Body of pancreas (tissue), 4 donors: ENCODE results near the gene DNAH7. TPM values are rescaled to one million over a fixed set of nuclear protein-coding genes. Genes with fewer than 3 reads are reported as not detected.

ENCODE experiments used
- ATAC-seq: fragments of 150-250 bp; one replicate; pipeline ENCODE4 v1.9.1; 2016
- DNase-seq, 4 donors: peaks; one replicate each; pipeline ENCODE4 v3.0.0-alpha.2; 2019
- H3K27ac ChIP-seq, 4 donors: fragments of 200-600 bp; sonication (generic); 1 replicate in 3 of 4; 2 replicates in 1 of 4; pipeline versions ENCODE4 v1.5.1 to v1.6.1; 2016 to 2019; ENCODE audit warnings: mild to moderate bottlenecking in 1 of 4, mixed read lengths in 1 of 4, moderate library complexity in 1 of 4
- H3K27me3 ChIP-seq, 2 donors: fragments of 200-600 bp; sonication (generic); one replicate each; pipeline ENCODE4 v1.6.0; 2016; ENCODE audit warnings: mild to moderate bottlenecking in 1 of 2
- H3K36me3 ChIP-seq, 2 donors: fragments of 200-600 bp; sonication (generic); replicated peaks in 1 of 2; 2 replicates each; pipeline ENCODE4 v1.5.1; 2016; ENCODE audit warnings: low read depth in 2 of 2; ENCODE audit not compliant: insufficient read depth in 1 of 2
- H3K4me1 ChIP-seq: fragments of 200-600 bp; sonication (generic); one replicate; pipeline ENCODE4 v1.6.0; 2016
- H3K4me3 ChIP-seq, 2 donors: fragments of 200-600 bp; sonication (generic); 1 replicate in 1 of 2; 2 replicates in 1 of 2; pipeline ENCODE4 v1.5.1; 2016 to 2019
- H3K9me3 ChIP-seq, 3 donors: fragments of 200-600 bp; sonication (generic); 1 replicate in 2 of 3; 2 replicates in 1 of 3; pipeline ENCODE4 v1.5.1; 2016
- POLR2A ChIP-seq, 3 donors: fragments of 450-650 bp; IDR thresholded peaks; one replicate each; pipeline ENCODE4 v1.6.1; 2016; ENCODE audit warnings: antibody characterized with exemption in 3 of 3, mild to moderate bottlenecking in 2 of 3
- WGBS, 2 donors: methylation state at CpG; one replicate each; pipeline ENCODE4 v1.1.5; 2017; 5-methylcytosine and 5-hydroxymethylcytosine counted together
- intact Hi-C: fragments of 100-400 bp; cut with DNase I; formaldehyde crosslinking; loops from one replicate; pipeline ENCODE4 v1.15.1; 2023
- total RNA-seq, 2 donors: library from RNA; depleted of rRNA; stranded (reverse); fragments of >200 nt; gene quantifications; one replicate each; pipeline ENCODE4 v1.1.0, GENCODE V29; 2016
- TF ChIP-seq, protein P1 (sequence below), 7 experiments: fragments of 450-650 bp in 4 of 7; fragments of 200-600 bp in 3 of 7; sonication (generic) in 3 of 7; IDR thresholded peaks; one replicate each; pipeline ENCODE4 v1.5.1; 2016 to 2019; ENCODE audit warnings: antibody characterized with exemption in 7 of 7

DNAH7 gene
- total RNA-seq, 2 donors from 2014 or later, result 7.8 to 11.2 TPM

DNA sequence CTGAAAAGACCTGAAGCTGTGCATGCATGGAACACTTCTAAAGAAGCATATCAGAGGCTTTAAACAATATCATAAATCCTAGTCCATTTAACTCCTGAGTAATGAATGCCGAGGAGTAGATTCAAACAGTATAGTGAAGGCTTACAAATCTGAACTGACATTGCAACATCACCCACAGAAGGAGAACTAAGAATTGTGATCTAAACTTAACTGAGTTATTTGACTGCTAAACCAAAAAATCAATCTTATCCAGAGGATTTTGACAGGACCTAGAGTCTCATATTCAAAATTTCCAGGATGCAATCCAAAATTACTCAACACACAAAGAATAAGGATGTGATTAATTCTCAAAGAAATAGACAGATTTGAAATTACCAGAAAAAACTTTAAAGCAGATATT, 230.6 kb downstream of the DNAH7 start:
- no peak overlapping the region for H3K27ac ChIP-seq
- H3K4me1 ChIP-seq, result no peaks in the 10 kb centered on the region
- intact Hi-C loops, result no loop called here
- no peaks in the 10 kb centered on the region for H3K27me3 ChIP-seq
- 65 to 75% methylated on average over 1 of the region's 1 CpG for WGBS, 2 donors
- DNase-seq (no peak), ATAC-seq (no peak)
- H3K36me3 ChIP-seq, result no peaks in the 10 kb centered on the region
- no peaks in the 10 kb centered on the region for H3K9me3 ChIP-seq
- TF ChIP-seq POLR2A (IDR thresholded peaks at IDR 0.05), result no peak
- TF ChIP-seq, protein P1, sequence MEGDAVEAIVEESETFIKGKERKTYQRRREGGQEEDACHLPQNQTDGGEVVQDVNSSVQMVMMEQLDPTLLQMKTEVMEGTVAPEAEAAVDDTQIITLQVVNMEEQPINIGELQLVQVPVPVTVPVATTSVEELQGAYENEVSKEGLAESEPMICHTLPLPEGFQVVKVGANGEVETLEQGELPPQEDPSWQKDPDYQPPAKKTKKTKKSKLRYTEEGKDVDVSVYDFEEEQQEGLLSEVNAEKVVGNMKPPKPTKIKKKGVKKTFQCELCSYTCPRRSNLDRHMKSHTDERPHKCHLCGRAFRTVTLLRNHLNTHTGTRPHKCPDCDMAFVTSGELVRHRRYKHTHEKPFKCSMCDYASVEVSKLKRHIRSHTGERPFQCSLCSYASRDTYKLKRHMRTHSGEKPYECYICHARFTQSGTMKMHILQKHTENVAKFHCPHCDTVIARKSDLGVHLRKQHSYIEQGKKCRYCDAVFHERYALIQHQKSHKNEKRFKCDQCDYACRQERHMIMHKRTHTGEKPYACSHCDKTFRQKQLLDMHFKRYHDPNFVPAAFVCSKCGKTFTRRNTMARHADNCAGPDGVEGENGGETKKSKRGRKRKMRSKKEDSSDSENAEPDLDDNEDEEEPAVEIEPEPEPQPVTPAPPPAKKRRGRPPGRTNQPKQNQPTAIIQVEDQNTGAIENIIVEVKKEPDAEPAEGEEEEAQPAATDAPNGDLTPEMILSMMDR (IDR thresholded peaks at IDR 0.05), result no peak
- H3K4me3 ChIP-seq, result no peak overlapping the region

DNA sequence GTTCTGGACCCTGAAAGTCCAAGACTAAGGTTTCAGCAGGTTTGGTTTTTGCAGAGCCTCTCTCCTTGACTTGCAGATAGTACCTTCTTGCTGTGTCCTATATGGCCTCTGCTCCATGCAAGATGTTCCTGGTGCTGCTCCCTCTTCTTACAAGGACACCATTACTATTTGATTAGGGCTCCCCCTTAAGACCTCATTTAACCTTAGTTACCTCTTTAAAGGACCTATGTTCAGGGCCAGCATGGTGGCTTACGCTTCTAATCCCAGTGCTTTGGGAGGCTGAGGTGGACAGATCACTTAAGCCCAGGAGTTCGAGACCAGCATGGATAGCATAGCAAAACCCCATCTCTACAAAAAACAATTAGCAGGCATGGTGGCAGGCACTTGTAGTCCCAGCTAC, 232.6 kb downstream of the DNAH7 start:
- 89 to 94% methylated on average over 2 of the region's 2 CpGs for WGBS, 2 donors
- Histone ChIP-seq H3K9me3 (no peaks in the 10 kb centered on the region), H3K27ac (no peak overlapping the region), H3K4me3 (no peak overlapping the region), H3K27me3 (no peaks in the 10 kb centered on the region), H3K4me1 (no peaks in the 10 kb centered on the region), H3K36me3 (no peaks in the 10 kb centered on the region)
- ATAC-seq, result no peak
- DNase-seq, result no peak
- intact Hi-C loops, result no loop called here
- TF ChIP-seq POLR2A (IDR thresholded peaks at IDR 0.05), result no peak
- TF ChIP-seq, protein P1 (IDR thresholded peaks at IDR 0.05), result no peak

DNA sequence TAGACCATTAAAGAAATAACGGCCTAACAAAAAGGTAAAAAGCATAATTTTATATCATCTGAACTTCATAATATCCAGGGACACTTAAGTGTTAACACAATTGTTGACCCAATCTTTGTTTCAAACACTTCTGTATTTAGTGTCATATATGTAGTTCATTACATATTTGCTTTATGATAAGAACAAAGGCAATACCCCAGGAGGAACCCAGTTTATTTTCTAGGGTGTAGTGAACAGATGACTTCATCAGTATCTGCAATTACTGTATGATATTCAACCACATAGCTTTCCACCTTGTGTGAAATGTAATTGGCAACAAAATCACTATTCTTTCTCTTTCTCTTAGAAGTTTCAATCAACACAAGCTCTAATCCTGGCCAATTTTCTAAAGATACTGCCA, 233.8 kb downstream of the DNAH7 start:
- Histone ChIP-seq H3K27ac (no peak overlapping the region), H3K9me3 (no peaks in the 10 kb centered on the region), H3K27me3 (no peaks in the 10 kb centered on the region), H3K4me3 (no peak overlapping the region), H3K36me3 (no peaks in the 10 kb centered on the region), H3K4me1 (no peaks in the 10 kb centered on the region)
- no peak for DNase-seq
- ATAC-seq, result no peak
- intact Hi-C loops, result no loop called here
- no peak for TF ChIP-seq POLR2A (IDR thresholded peaks at IDR 0.05)
- 79 to 84% methylated on average over 1 of the region's 1 CpG for WGBS, 2 donors

DNA sequence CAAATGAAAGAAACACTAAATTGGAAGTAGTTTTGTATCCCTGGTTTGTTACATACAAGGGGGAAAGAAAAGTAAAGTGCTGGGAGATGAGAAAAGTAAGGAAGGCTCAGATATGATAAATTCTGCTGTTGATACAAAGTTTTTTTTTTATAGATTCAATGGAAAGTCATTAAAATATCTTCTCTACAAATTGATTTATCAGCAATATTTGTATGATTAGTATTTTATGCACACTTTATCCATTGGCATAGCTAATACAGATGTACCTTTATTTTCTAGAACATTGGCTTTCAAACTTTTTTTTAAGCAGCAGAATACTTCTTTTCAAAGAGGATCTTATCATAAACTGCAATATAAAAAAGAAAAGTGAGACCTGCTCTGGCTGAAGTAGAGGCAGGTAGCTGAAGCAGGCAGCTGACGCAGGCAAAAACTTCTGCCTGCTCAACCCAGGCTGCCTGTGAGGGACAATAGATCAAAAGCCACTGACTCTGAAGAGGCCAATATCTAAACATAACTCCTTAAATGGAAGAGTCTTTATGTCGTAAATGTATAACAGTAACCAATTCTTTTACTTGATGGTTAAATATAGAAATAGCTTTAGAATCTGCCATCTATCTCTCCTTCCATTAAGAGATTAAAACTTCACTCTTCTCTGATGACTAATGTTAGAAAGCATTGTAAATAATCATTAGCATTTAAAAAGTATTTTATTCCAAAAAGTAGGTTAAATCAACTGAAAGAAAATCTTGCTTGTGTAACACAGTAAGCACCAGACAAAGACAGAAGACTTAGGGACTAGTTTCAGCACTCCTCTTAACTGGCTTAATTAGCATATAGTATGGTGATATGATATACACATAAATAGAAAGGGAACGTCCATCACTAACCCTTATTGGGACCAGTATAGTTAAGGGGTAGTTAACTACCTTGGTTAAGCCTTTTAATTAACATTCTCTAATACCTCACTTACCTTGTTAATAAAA, 237.4 kb downstream of the DNAH7 start:
- WGBS, 2 donors, result 67 to 72% methylated on average over 3 of the region's 3 CpGs
- H3K27me3 ChIP-seq, result no peaks in the 10 kb centered on the region
- TF ChIP-seq, protein P1 (IDR thresholded peaks at IDR 0.05), result no peak
- TF ChIP-seq POLR2A (IDR thresholded peaks at IDR 0.05), result no peak
- ATAC-seq (no peak), DNase-seq (no peak)
- H3K4me1 ChIP-seq, result no peaks in the 10 kb centered on the region
- intact Hi-C loops, result no loop called here
- no peaks in the 10 kb centered on the region for H3K9me3 ChIP-seq
- no peak overlapping the region for H3K27ac ChIP-seq
- H3K4me3 ChIP-seq, result no peak overlapping the region
- H3K36me3 ChIP-seq, result no peaks in the 10 kb centered on the region

DNA sequence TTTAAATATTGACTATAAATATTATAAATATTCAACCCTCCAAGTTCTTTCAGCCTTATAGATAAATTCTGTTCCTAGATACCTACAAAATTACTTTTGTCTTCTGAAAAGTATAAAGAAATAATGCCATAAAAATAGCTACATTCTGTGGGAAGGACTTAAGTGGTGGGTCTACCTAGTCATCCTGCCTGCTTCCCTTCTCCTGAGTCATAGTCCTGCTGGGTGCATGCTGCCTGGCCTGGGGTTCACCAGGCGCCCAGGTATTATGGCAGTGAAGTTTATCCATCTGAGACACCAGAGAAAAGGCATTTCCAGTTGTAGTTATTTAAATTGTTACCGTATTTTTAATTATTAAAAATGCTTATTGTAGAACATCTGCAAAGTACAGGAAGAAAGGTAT, 244.2 kb downstream of the DNAH7 start:
- WGBS, 2 donors, result 94 to 96% methylated on average over 2 of the region's 2 CpGs
- no peaks in the 10 kb centered on the region for H3K27me3 ChIP-seq
- H3K27ac ChIP-seq, result no peak overlapping the region
- no peak overlapping the region for H3K4me3 ChIP-seq
- no peaks in the 10 kb centered on the region for H3K36me3 ChIP-seq
- intact Hi-C loops, result no loop called here
- ATAC-seq, result no peak
- no peaks in the 10 kb centered on the region for H3K4me1 ChIP-seq
- TF ChIP-seq POLR2A (IDR thresholded peaks at IDR 0.05), result no peak
- TF ChIP-seq, protein P1 (IDR thresholded peaks at IDR 0.05), result no peak
- no peak for DNase-seq
- no peaks in the 10 kb centered on the region for H3K9me3 ChIP-seq
